MG63 (cell line): ENCODE measurements around the gene COL20A1. TPM values are rescaled to one million over a fixed set of nuclear protein-coding genes. Genes with fewer than 3 reads are reported as not detected.

Experiments
- DNase-seq: peaks from one replicate; pipeline ENCODE4 v3.0.0-alpha.2; 2020
- H3K27me3 ChIP-seq: fragments of 250-450 bp; sonication (Bioruptor Pico); 2 replicates; pipeline ENCODE4 v1.5.1; 2020; ENCODE audit warnings: mild to moderate bottlenecking, moderate library complexity
- H3K36me3 ChIP-seq: fragments of 250-450 bp; sonication (Bioruptor Pico); 2 replicates; pipeline ENCODE4 v1.5.1; 2020; ENCODE audit warnings: mild to moderate bottlenecking, moderate library complexity
- H3K4me3 ChIP-seq: fragments of 250-450 bp; sonication (Bioruptor Pico); 2 replicates; pipeline ENCODE4 v1.5.1; 2020; ENCODE audit warnings: mild to moderate bottlenecking, moderate library complexity
- H3K9me3 ChIP-seq: fragments of 250-450 bp; sonication (Bioruptor Pico); 2 replicates; pipeline ENCODE4 v1.5.1; 2020; ENCODE audit warnings: mild to moderate bottlenecking, moderate library complexity
- total RNA-seq: library from RNA; depleted of rRNA; stranded (reverse); fragments of >200 nt; shearing (Covaris generic); gene quantifications from 2 replicates; pipeline ENCODE4 v1.2.3, GENCODE V29; 2014; ENCODE audit warnings: low replicate concordance

COL20A1 gene
- total RNA-seq, 1 experiment from 2014 or later: not detected

DNA sequence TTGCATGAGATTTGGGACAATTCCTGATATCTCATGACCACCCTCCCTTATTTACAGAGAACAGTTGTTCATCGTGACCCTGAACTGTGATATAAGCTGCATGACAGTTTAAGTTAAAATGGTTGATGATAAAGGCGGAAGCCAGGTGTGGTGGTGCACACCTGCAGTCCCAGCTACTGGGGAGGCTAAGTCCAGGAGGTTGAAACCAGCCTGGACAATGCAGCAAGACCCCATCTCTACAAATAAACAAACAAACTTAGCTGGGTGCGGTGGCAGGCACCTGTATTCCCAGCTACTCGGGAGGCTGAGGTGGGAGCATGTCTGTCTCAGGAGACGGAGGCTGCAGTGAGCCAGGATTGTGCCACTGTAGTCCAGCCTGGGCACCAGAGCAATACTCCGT is 24.1 kb downstream of the COL20A1 start:
- Histone ChIP-seq H3K36me3 (no peaks in the 10 kb centered on the region), H3K9me3 (no peaks in the 10 kb centered on the region), H3K4me3 (no peak overlapping the region), H3K27me3 (no peaks in the 10 kb centered on the region)
- DNase-seq: no peak

DNA sequence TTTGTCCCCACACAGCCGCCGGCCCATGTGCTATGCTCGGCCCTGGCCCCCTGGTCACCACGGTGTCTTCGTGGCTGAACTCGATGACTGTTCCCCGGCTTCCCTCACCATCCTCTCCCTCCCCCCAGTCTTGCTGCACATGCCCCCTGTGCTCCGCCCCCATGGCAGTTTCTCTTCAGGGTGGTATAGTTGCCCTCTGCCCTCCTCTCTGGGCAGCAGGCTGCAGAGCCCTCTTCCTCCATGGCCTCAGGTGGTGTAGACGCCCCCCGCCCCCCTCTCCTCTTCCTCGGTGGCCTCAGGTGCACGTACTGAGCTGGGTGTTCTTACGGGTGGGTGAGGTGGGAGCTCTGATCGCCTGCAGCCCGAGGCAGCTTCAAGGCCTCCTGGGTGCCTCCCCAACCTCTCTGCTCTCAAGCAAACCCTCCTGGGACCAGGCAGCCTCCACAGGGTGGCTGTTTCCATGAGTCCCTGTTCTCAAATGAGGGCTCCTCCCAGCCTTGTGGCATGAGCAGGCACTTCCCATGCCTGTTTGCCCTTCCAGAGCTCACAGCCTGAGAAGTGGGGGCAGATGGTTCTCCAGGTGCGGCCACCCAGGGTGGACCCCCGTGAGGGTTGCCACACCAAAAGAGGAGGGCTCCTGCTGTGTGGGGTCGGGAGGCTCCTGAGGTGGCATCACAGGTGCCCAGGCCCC is 24.8 kb downstream of the COL20A1 start:
- DNase-seq: no peak
- no peak overlapping the region for H3K4me3 ChIP-seq
- no peaks in the 10 kb centered on the region for H3K9me3 ChIP-seq
- H3K36me3 ChIP-seq: no peaks in the 10 kb centered on the region
- no peaks in the 10 kb centered on the region for H3K27me3 ChIP-seq

DNA sequence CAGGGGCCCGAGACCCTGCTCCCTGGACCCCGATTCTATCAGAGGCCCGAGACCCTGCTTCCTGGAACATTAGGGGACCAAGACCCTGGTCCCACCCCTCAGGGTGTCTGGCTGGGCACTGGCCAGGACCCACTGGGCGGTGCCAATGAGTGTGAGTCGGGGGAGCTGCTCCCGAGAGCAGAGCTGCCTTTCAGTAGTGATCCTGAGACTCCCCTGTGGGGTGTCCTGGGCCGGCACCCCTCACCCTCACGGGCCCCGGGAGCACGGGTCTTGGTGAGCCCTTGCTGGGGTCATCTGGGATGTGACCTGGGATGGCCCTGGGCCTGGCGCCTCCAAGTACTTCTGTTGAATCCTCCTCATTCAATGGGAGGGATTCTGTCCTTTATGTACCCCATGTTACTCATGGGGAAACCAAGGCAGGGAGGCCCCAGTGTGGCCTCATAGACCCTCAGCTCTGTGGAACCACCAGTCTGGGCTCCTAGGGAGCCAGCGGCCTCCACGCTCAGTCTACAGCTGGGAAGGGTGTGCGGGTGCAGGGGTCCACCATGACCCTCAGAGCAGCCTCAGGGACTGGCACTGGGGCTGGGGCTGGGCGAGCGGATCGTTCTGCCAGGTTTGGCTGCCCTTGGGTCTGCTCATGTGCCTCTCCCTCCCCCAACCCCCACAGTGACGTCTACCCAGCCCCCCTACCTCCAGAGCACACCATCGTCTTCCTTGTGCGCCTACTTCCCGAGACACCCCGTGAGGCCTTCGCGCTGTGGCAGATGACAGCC is 25.6 kb downstream of the COL20A1 start:
- Histone ChIP-seq H3K36me3 (no peaks in the 10 kb centered on the region), H3K4me3 (no peak overlapping the region), H3K9me3 (no peaks in the 10 kb centered on the region), H3K27me3 (0 out of 2 replicates have a peak, but pooled peaks cover 3% of the 10 kb centered on the region)
- DNase-seq: no peak

DNA sequence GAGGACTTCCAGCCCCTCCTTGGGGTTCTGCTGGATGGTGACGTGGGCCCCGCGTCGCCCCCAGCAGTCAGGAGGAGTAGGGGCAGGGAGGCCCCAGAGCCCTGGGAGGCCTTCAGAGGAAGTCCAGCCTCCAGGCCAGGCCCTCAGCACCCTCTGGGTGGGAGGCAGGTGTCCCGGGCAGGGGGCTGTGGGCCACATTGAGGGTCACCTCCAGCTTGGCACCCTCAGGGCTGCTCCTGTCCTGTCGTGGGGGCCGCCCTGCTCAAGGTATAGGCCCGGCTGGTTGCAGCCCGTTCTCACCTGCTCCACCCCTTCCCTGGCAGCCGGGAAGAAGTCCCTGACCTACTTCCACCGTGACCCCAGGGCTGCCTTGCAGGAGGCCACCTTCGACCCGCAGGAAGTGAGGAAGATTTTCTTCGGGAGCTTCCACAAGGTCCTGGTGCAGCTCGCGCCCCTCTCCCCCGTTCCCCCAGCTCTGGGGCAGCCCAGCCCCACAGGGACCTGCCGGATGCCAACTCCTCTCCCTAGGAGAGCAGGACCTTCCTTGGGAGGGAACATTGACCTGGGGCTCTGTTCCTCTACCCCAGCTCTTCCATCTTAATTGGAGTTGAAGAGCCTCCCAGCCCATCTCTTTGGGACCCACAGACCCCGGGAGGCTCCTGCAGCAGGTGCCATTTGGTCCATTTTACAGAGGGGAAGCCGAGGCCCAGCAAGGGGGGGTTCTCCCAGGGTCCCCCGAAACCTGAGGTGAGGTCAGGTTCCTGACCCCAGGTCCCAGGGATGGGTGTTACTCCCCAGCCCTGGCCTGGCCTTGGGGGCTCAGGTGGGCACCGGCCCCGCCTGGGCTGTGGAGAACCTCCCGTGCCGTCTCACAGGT is 26.4 kb downstream of the COL20A1 start:
- Histone ChIP-seq H3K9me3 (no peaks in the 10 kb centered on the region), H3K4me3 (no peak overlapping the region), H3K36me3 (no peaks in the 10 kb centered on the region), H3K27me3 (0 out of 2 replicates have a peak, but pooled peaks cover 3% of the 10 kb centered on the region)
- DNase-seq: no peak

DNA sequence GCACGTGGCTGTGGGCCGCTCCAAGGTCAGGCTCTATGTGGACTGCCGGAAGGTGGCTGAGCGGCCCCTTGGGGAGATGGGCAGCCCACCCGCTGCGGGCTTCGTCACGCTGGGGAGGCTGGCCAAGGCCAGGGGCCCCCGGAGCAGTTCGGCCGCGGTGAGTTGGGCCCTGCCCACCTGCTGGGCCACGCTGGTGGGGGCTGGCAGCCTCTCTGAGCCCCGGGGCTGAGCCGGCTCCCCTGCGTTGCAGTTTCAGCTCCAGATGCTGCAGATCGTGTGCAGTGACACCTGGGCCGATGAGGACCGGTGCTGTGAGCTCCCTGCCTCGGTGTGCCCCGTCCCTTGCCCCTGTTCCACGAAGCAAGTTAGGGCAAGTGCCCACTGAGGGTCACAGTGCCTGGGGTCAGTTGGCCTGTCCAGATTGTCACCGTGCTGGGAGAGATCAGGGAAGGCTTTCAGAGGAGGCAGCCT is 27.1 kb downstream of the COL20A1 start:
- H3K36me3 ChIP-seq: no peaks in the 10 kb centered on the region
- H3K9me3 ChIP-seq: no peaks in the 10 kb centered on the region
- DNase-seq: no peak
- no peak overlapping the region for H3K4me3 ChIP-seq
- H3K27me3 ChIP-seq: 0 out of 2 replicates have a peak, but pooled peaks cover 3% of the 10 kb centered on the region

DNA sequence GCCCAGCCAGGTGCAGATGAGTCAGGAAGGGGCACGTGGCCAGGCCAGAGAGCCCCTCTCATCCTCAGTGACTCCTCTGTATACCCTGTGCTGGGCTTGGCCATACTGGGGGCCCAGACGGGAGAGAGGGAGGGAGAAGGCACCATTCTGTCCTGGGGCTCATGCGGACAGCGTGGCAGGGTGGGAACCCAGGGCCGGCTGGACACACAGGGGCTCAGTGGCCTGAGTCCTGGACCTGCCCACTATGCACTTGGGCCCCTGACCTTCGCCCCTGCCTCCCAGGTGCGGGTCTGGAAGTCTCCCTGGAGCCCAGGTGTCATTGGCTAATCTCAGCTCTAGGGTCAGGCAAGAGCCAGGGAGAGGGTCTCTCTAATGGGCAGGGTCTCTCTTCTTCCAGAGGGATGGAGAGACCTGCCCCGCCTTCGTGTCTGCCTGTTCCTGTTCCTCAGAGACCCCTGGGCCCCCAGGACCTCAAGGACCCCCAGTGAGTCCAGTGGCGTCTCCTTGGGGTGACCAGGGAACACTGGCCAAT is 27.7 kb downstream of the COL20A1 start:
- no peaks in the 10 kb centered on the region for H3K36me3 ChIP-seq
- DNase-seq: no peak

DNA sequence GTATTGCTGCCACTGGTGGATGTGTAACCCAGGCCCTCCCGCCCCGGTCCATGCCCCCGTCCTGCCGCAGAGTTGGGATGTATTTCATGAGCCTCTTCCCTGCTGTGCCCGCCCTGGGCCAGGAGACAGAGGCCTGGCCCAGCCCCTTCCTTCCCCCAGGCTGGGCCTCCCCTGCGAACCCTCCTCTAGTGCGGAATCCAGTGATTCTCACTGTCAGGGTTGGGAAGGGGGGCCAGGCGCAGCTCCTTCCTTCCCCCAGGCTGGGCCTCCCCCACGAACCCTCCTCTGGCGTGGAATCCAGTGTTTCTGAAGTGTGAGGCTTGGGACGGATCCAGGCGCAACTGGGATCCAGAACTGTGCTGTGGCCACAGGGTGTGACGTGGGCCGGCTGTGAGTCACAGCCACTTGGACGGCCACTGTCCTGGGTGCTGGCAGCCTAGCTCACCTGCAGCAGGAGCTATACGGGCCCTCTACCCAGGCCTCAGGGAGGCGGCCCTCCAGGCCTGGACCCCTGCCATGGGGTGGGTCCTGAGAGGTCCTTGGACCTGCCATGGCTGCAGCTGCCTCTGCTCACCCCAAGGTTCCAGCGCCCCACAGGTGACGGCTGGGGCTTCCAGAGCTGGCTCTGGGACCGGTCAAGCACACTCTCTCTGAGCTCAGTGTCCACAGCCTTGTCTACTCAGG is 28.3 kb downstream of the COL20A1 start:
- Histone ChIP-seq H3K9me3 (no peaks in the 10 kb centered on the region), H3K27me3 (0 out of 2 replicates have a peak, but pooled peaks cover 3% of the 10 kb centered on the region), H3K36me3 (no peaks in the 10 kb centered on the region), H3K4me3 (no peak overlapping the region)
- DNase-seq: peak; percentile 62

More for the DNA sequence above, 27.7 kb downstream of the COL20A1 start:
- H3K9me3 ChIP-seq: no peaks in the 10 kb centered on the region
- H3K27me3 ChIP-seq: 0 out of 2 replicates have a peak, but pooled peaks cover 3% of the 10 kb centered on the region
- no peak overlapping the region for H3K4me3 ChIP-seq

DNA sequence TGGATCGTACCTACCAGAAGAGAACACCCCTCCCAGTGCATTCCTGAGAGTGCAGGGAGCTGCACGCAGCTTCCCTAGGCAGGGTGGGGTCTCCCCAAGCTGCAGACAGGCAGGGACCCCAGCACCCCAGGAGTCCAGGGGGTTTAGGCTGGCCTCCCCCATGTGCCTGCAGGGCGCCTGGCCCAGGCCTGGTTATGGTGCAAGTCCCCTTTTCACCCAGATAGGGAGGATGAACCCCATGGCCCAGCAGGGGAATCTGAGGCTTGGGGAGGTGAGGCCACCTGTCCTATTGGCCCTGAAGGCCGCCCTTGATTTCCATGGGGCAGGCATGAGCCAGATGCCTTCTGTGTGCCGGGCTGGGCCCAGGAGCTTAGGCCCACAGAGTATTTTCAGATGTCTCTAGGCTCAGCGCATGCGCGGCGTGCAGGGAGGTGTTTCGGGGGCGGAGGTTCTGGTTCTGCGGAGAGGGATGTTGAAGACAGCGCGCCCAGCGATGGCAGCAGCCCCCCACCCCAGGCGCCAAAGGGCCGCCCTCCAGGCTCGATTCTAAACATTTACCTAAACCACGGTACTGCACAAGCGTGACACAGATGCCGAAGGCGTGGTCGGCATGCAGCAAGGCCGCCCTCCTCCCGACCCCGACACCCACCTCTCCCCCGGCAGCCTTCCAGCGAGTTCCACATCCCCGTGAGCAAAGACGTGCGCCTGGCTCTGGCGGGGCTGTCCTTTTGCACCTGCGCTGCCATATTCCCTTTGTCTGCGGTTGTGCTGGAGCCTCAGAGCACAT is 29.4 kb downstream of the COL20A1 start:
- no peaks in the 10 kb centered on the region for H3K36me3 ChIP-seq
- no peak for DNase-seq
- no peaks in the 10 kb centered on the region for H3K9me3 ChIP-seq
- 0 out of 2 replicates have a peak, but pooled peaks cover 3% of the 10 kb centered on the region for H3K27me3 ChIP-seq
- no peak overlapping the region for H3K4me3 ChIP-seq

DNA sequence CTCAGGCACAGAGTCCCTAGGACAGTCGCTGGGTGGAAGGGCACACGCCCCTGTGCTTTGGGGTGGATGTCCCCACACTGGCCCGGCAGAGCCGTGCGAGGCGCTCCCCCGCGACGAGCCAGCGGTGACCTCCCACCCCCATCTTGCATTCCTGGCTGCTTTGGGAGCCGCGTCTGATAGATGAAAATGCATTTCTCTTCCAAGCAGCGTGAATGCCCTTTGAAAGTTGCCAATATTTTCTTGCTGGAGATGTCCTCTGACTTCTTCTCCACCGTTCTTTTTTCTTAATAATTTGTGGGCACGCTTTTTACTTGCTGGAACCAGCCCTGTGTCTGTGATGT is 29.9 kb downstream of the COL20A1 start:
- Histone ChIP-seq H3K27me3 (0 out of 2 replicates have a peak, but pooled peaks cover 3% of the 10 kb centered on the region), H3K36me3 (no peaks in the 10 kb centered on the region), H3K4me3 (no peak overlapping the region), H3K9me3 (no peaks in the 10 kb centered on the region)
- DNase-seq: no peak

DNA sequence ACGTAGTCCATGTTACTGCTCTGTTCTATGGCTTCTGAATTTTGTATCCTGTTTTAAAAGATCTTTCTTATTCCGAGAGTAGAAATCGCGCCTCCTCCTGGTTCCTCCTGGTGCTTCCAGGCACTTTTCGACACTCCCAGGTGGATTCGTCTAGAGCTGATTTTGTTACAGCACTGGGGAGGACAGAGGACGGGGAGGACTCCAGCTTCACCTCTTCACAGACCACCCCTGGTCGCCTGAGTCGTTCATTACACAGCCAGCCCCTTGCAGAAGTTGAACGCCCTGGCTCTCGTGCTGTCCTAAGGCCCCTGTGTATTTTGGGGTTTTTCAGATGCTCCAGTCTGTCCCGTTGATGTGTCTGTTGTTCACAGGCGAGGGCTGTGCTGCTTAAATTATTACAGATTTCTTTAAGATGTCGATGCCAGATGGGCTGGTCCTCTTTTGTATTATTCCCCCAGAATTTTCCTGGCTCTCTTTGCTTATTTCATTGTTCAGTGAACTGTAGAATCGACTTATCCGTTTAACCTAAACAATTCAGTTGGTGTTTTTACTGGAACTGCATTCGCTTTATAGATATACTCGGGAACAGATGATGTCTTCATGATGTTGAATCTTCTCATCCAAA is 30.5 kb downstream of the COL20A1 start:
- Histone ChIP-seq H3K4me3 (no peak overlapping the region), H3K36me3 (no peaks in the 10 kb centered on the region), H3K27me3 (0 out of 2 replicates have a peak, but pooled peaks cover 3% of the 10 kb centered on the region), H3K9me3 (no peaks in the 10 kb centered on the region)
- DNase-seq: no peak

DNA sequence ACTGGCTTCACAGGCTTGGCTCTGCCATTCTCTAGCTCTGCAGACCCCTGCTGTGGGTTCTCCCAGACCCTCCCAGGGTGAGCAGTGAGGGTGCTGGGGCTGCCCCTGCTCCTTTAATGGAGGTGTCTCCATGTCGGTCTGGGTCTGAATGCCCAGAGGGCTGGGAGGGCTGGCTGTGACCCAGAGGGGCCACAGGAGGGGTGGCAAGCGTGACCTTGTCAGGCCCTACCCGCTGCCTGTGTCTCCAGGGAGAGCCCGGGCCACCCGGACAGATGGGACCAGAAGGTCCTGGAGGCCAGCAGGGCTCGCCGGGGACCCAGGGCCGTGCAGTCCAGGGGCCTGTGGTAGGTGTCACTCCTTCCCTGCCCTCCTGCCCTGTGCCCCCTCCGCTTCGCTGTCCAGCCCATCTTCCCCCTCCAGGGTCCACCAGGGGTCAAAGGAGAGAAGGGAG is 32.1 kb downstream of the COL20A1 start:
- Histone ChIP-seq H3K4me3 (no peak overlapping the region), H3K27me3 (0 out of 2 replicates have a peak, but pooled peaks cover 3% of the 10 kb centered on the region), H3K9me3 (no peaks in the 10 kb centered on the region), H3K36me3 (no peaks in the 10 kb centered on the region)
- no peak for DNase-seq

DNA sequence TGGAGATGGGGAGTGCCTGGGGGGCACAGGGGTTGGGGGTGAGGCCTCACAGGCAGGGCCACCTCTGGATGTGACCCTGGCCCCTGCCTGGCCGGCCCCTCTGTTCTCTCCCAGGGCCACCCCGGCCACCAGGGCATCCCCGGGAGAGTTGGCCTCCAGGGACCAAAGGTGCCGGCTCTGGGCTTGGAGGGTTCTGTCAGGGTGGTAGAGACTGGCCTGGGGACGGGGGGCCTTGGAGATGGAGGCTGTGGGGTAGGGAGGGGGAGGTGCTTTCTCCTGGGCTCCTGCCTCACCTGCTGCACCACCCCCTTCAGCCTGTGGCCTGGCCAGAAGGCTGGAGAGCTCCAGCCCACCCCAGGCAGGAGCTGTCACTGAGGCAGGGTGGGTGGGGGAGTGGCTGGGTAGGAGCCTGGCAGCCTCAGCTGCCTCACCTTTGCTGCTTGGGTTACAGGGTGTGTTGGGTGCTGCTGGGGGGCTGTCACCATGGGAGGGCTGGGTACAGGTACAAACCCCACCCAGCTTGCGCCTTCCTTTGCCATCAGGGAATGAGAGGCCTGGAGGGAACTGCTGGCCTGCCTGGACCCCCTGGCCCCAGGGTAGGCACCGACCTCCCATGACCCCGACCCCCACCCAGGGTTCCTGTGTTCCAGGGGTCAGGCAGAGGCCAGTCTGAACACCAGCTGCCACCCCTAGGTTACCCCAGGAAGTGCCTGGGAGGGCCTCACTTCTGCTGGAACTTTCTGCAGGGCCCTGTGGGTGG is 32.7 kb downstream of the COL20A1 start:
- H3K36me3 ChIP-seq: no peaks in the 10 kb centered on the region
- DNase-seq: no peak
- no peaks in the 10 kb centered on the region for H3K9me3 ChIP-seq
- no peak overlapping the region for H3K4me3 ChIP-seq
- H3K27me3 ChIP-seq: 0 out of 2 replicates have a peak, but pooled peaks cover 3% of the 10 kb centered on the region

DNA sequence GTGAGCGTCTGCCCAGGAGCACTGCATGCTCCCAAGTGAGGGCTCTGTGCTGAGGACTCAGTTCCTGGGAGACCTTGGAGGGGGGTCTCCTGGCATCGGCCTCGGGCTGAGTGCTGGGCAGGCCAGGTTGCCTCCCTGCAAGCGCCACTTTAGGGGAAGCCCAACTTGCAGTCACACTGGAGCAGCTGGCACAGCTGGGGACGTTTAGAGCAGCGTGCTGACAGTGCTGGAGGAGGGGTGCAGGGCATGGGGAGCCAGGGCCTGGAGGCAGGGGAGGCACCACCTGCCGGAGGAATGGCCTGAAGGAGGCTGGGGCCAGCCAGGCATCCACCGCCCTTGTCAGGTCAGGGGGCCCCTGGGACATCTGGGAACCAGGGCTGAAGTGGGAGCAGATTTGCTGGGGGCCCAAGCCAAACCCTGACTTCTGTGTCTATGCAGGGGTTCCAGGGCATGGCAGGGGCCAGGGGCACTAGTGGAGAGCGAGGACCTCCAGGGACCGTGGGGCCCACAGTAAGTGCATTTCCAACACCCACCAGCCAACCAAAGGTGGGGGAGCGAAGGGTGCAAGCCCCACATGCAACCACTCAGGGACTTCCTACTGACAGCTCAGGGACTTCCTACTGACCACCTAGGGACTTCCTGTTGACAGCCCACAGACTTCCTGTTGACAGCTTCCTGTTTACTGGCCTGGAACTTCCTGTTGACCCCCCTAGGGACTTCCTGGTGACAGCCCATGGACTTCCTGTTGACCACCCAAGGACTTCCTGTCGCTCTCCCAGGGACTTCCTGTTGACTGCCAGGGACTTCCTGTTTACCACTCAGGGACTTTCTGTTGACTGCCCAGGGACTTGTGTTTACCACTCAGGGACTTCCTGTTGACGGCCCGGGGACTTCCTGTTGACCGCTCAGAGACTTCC is 33.6 kb downstream of the COL20A1 start:
- 0 out of 2 replicates have a peak, but pooled peaks cover 3% of the 10 kb centered on the region for H3K27me3 ChIP-seq
- H3K9me3 ChIP-seq: no peaks in the 10 kb centered on the region
- no peaks in the 10 kb centered on the region for H3K36me3 ChIP-seq
- no peak for DNase-seq
- H3K4me3 ChIP-seq: no peak overlapping the region
